ENCODE measurements around the gene RPL37.
"Not testable (repeated sequence)": the region's sequence is repeated elsewhere in the genome, so short reads cannot be mapped to it uniquely, and the experiment has no call there.

Gene RPL37

GRCh38 chr5:40833712-40834229 lies 1.3 kb downstream of the RPL37 start:
- DNase-seq = no peak

GRCh38 chr5:40832345-40832744 lies 2.7 kb downstream of the RPL37 start:
- DNase-seq = no peak

- DNase-seq = no peak
Measured at GRCh38 chr5:40831346-40832210, 3.4 kb downstream of the RPL37 start.

GRCh38 chr5:40829748-40830533 lies 5.1 kb downstream of the RPL37 start:
- no peak for DNase-seq

- no peak for DNase-seq
Measured at GRCh38 chr5:40828690-40829661, 6.0 kb downstream of the RPL37 start.

GRCh38 chr5:40828021-40828631 lies 6.9 kb downstream of the RPL37 start:
- DNase-seq = no peak

GRCh38 chr5:40827188-40827977 lies 7.6 kb downstream of the RPL37 start:
- no peak for DNase-seq

GRCh38 chr5:40826489-40827187 lies 8.4 kb downstream of the RPL37 start:
- no peak for DNase-seq

- not testable (repeated sequence) for DNase-seq
Measured at GRCh38 chr5:40825461-40826043, 9.5 kb downstream of the RPL37 start.

GRCh38 chr5:40823459-40823858 lies 11.6 kb downstream of the RPL37 start:
- no peak for DNase-seq

- no peak for DNase-seq
Measured at GRCh38 chr5:40813698-40814281, 21.2 kb downstream of the RPL37 start.

GRCh38 chr5:40812125-40812524 lies 22.9 kb downstream of the RPL37 start:
- DNase-seq = no peak

- DNase-seq = no peak
Measured at GRCh38 chr5:40801771-40802562, 33.1 kb downstream of the RPL37 start.

- DNase-seq = no peak
Measured at GRCh38 chr5:40799258-40799657, 35.8 kb downstream of the RPL37 start.

- DNase-seq = no peak
Measured at GRCh38 chr5:40798801-40799210, 36.2 kb downstream of the RPL37 start.

GRCh38 chr5:40798012-40798800 lies 36.8 kb downstream of the RPL37 start, which contains the start of gene PRKAA1:
Gene PRKAA1, minus strand, starts transcription at chr5:40798374. Its CDS starts 185 bp downstream, at chr5:40798189.
- DNase-seq = peak; percentile 28

GRCh38 chr5:40797273-40798011 lies 37.6 kb downstream of the RPL37 start:
- no peak for DNase-seq

Data from NCI-H1436 treated with DMSO at 0.1 percent for 48 hours (cell line).